Germinal center (tissue), 1 donor: ENCODE results near the gene LIN28B.
"Not testable (repeated sequence)": the region's sequence is repeated elsewhere in the genome, so short reads cannot be mapped to it uniquely, and the experiment has no call there.

Experiments
- DNase-seq: peaks from one replicate; pipeline ENCODE4 v3.0.0; 2012; ENCODE audit warnings: mixed read lengths, low spot score

The LIN28B gene, protein sequence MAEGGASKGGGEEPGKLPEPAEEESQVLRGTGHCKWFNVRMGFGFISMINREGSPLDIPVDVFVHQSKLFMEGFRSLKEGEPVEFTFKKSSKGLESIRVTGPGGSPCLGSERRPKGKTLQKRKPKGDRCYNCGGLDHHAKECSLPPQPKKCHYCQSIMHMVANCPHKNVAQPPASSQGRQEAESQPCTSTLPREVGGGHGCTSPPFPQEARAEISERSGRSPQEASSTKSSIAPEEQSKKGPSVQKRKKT

DNA sequence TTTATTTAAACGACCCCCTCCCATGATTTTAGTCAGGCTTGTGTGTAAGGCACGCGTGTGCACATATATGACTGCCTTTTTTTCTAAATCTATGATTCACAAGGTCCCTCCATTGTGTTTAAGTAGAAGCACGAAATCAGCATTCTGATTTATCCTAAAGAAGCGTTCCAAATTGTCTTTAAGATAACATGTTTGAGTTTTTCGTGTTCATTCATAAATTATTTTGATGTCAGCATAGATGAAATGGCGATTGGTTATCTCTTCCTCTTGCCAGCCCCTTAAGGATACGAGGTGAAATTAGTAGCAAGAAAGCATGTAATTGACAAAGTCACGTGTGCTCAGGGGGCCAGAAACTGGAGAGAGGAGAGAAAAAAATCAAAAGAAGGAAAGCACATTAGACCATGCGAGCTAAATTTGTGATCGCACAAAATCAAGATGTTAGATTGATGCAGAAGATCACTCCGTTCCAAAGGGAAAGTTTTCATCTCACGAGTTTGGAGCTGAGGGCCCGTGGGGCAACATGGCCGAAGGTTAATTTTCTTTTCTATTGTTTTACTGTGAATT, at the start of gene LIN28B:
Gene LIN28B (plus strand): TSS at position 377 of the 564 bp plus-strand sequence. CDS start 144 bp downstream, at position 521.
- DNase-seq = no peak

DNA sequence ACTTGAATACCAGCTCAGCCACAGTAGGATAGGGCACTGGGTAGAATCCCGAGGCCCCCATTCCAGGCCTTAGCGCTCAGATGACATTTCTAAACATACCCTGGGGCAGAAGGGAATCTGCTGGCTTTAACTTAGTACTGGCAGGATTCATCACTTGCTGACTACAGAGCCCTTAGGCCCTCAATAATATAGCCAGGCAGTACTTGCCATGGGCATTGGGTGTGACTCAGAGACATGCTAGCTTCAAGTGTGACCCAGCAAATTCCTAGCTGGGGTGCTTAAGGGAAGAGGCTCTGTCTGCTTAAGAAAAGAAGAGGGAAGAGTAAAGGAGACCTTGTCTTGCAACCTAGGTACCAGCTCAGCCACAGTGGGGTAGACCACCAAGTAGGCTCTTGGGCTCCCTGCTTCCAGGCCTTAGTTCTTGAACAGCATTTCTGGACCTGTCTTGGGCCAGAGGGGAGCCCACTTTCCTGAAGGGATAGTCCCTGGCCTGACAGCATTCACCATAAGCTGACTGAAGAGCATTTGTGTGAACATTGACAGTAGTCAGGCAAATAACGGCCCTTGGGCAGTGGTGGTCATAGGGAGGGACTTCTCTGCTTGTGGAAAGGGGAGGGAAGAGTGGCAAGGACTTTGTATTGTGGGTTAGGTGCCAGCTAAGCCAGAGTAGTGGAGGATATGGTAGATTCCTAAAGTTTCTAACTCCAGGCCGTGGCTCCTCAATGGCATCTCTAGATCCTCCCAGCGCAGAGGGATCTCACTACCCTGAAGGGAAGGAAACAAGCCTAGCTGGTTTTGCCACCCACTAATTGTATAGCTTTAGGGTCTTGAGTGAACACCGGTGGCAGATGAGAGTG, 48.6 kb upstream of the LIN28B start:
- DNase-seq = no peak

DNA sequence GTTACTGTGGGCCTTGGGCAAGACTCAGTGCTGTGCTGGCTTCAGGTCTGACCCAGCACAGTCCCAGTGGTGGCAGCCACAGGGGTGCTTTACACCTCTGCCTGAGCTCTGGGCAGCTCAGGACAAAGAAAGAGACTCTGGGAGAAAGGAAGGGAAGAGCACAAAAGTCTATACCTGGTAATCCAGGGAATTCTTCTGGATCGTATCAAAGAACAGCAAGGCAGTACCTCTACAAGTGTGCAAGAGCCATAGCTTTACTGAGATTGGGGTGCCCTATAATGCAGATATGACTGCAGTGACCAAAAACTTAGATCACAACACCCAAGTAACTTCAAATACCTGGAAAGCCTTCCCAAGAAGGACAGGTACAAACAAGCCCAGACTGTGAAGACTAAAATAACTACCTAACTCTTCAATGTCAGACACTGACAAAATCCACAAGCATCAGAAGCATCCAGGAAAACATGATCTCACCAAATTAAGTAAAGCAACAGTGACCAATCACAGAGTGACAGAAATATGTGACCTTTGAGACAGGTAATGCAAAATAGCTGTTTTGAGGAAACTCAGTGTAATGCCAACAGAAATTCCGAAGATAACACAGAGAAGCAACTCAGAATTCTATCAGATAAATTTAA, 47.9 kb upstream of the LIN28B start:
- no peak for DNase-seq

DNA sequence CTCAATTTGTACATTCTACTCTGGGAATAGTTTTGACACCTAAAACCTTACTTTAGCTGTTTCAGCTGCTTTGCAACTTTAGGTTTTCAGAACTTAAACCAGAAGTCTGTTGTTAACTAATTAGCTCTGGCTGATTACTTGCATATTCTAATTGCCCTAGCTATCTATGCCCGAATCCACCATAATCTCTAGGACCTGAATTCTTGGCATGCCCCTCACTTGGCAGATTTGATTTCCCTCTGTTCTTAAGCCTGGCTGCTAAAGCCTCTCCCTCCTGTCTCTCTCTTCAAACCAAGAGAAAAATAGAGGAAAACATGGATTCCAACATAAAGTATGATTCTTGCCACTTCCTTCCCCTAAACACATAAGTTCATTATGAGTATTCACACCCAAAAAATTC, 35.0 kb upstream of the LIN28B start:
- no peak for DNase-seq

DNA sequence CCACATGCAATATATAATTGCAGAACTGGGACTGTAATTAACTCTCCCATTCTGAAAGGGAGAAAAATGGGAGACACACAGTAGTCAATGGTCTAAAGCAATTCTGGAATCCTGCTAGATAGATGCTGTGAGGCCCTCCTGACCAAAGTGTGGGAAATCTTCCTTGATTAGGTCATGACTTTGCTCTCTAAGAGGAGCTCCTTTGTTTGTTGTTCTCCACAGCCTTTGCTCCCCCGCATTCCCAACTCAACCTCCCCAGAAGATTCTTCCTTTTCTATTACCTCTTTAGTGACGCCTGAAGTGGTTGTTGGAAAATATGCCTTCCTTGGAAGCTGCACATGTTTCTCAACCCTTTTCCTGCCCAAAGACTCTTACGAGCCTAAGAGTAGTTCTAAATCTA, 28.8 kb upstream of the LIN28B start:
- DNase-seq = no peak

DNA sequence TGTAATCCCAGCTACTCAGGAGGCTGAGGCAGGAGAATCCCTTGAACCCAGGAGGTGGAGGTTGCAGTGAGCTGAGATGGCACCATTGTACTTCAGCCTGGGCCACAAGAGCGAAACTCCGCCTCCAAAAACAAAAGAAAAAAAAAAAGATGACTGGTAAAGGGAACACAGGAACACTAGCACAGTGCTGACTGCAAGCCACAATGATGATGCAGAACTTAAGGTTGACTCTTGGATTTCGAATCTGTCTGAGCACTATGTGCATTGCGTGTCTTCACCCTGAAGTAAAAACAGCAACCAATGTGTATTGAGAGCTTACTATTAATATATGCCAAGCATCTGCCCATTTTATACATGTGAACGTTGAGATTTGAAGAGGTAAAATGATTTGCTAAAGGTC, 27.6 kb upstream of the LIN28B start:
- DNase-seq = no peak

DNA sequence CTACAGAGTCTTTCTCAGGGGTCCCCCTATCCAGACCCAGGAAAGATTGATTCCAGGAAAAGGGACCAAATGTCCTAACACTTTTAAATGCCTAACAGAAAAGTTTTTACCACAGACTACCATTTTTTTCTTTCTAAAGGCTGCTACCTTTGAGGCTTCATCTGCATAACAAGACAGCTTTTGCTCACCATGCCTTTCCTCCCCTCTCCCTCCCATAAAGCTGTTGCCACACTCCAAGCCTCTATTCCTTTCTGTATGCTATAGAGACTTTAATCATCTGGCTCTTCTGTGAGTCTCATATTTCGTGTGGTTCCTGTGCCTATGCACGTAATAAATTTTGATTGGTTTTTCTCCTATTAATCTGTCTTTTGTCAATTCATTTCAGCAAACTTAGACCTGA, 26.0 kb upstream of the LIN28B start:
- no peak for DNase-seq

DNA sequence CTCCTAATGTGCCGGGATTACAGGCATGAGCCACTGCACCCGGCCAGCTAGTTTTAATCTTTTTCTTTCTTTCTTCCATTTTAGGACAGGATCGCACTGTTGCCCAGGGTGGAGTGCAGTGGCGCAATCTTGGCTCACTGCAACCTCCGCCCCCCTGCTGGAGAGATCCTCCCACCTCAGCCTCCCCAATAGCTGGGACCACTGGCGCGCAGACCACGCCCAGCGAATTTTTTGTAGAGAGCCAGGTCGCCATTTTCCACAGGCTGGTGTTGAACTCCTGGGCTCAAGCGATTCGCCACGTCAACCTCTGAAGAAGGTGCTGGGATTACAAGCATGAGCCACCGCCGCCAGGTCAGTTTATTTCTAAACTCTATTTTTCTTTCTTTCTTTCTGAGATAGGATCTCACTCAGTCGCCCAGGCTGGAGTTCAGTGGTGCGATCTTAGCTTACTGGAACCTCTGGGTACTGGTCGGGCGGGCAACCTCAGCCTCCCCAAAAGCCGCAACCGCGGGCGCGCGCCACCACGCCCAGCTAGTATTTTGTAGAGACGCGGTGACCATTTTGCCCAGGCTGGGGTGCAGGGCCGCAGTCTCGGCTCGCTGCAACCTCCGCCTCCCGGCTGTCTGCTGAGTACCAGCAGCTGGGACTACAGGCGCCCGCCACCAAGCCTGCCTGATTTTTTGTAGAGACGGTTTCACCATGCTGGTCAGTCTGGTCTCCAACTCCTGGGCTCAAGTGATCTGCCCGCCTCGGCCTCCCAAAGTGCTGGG, 20.0 kb upstream of the LIN28B start:
- DNase-seq = no peak

DNA sequence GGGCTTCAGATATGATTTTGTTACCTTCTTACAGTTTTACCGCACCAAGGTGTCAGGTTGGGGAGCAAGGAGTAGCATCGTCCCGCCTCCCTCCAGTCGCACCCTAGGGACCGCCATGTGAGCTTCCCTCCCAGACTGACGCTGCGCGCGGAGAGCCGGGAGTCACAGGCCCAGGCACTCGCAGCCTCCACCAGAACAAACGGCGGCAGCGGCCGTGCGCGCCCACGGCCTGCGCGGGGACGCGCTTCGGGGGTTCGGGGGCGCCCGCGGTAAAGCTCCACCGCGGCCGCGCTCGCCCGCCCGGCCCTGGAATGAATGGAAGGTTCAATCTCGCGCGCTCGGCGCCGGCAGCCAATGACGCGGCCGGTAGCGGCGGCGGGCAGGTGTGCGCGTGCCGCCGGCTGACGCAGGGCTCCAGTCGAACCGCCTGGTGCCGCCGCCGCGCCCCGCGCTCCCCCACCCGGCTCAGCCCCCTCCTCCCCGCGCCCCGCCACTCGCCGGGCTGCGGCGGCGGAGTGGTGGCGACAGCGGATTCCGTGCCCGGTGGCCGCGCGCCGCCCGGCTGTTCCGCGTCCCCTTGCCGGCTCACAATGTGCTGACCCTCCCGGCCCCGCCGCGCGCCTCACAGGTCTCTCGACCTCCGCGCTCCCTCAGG, 16.5 kb upstream of the LIN28B start:
- no peak for DNase-seq

DNA sequence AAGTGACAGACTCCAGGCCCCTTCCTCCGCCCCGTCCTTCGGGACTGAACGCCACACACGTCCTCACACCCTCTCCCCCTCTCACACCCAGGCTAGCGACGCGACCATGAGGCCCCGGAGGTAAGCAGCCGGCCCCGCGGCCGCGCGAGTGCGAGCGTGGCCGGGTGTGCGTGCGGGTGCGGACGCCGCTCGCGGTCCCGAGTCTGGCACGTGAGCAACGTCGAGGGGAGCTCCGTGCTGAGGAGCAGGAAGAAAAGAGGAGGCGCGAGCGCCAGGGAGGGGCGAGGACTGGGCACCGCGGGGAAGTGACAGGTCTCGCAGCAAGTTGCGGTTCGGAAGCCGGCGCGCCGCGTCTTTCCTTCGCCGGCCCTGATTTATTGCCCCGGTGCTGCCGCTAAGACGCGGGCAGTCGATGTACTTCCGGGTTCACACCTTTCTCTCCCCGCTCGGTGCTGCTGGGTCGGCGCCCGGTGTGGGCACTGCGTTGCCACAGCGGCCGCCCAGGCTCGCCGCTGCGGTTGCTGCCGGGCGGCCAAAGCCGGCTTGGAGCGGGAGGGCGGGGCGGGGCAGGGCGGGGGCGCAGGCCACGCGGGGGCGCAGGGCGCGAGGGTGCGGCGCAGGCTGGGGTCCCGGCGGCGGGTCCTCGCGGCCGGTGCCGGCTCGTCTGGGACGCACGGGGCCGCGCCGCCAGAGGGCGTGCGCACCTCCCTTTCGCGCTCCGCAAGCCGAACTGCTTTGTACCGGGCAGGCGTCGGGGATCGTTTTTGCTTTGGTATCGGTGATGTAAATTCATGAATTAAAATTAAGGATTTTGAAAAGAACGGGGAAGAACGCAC, 15.8 kb upstream of the LIN28B start:
- DNase-seq = peak; percentile 46

DNA sequence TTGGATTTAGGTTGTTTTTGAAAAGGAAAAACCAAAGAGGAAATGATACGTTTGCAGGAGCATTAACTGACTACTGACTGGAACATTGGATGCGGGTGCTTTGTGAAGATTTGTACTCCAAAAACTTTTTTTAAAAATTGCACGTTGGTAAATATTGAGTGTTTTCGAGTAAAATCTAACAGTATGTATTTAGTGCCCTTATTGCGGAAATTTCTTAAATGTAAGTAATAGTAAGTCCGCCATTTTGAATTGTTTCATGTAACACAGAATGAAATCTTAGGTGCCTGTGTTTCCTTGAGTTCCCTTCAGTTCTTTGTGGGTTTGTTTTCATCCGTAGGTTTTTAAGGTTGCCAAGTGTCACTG, 15.2 kb upstream of the LIN28B start:
- DNase-seq = no peak

DNA sequence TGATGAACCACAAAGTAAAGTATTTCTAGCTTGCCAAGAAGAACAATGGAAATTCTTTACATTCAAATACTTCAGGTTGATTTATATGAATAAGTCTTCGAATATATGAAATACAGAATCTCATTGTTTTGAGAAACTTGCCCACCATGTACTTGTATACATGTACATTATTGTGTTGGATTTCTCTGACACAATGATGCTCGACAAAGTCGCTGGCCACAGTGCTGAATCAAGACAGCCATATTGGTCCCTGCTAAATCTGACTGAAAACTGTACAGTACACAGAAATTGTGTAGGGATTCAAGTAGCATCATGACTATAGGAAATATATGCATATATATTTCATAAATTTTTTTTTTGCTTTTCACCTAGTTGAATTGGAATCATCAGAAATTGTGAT, 13.1 kb upstream of the LIN28B start:
- DNase-seq = no peak

DNA sequence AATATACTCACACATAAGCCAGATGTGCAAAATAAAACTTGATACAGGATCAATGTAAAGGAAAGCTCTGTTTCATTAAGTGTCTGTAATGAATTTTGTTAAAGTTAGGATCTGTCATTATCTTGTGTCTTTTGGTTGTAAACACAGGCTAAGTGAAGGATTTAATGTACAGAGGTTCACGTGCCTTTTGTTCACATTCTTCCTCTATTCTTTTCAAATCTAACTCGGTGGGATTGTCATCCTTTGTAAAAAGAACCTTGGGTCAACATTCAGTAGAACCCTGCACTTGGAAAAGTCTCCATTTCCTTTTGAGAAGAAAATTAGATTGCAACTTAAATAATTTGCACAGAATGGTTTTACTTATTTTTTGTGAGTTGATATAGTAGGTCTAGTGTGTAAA, 7.7 kb upstream of the LIN28B start:
- DNase-seq = no peak

DNA sequence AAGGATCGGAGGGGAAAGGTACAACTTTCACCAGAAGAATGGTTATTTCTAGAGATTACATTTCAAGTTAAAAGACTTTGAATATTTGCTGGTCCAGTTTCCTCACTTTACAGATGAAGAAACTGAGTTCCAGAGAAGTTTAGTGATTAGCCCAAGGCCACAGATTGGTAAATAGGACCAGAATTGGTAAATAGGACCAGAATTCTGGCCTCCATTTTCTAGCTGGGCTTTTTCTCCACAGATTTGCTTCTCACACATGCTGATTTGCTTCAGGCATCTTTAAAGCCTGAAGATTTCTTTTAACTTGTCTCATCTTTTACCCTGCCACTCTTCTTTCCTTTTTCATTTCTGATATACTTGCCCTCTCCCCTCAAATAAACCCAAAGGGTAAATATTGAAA, 5.2 kb upstream of the LIN28B start:
- no peak for DNase-seq

DNA sequence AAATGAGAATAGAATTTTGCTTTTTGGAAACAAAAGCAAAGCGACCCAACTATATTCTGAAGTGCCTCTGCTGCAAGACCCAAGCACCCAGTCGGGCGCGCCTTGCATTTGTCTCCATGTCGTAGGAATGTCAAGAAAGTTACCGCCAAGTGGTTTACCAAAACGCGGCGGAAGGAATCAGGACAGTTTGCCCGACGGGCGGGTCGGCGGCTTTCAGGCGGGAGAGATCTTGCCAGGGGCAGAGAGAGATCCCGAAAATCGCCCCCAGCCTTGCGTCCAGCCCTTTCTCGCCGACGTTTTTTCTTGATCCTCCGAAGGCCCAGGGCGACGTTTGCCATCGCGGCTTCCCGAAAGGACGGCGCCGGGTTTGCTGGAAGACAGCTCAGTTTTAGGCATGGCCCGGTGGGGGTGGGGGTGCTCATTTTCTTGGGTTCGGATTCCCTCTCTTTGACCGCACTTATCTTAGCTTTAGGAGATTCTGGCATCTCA, 4.0 kb upstream of the LIN28B start:
- no peak for DNase-seq

DNA sequence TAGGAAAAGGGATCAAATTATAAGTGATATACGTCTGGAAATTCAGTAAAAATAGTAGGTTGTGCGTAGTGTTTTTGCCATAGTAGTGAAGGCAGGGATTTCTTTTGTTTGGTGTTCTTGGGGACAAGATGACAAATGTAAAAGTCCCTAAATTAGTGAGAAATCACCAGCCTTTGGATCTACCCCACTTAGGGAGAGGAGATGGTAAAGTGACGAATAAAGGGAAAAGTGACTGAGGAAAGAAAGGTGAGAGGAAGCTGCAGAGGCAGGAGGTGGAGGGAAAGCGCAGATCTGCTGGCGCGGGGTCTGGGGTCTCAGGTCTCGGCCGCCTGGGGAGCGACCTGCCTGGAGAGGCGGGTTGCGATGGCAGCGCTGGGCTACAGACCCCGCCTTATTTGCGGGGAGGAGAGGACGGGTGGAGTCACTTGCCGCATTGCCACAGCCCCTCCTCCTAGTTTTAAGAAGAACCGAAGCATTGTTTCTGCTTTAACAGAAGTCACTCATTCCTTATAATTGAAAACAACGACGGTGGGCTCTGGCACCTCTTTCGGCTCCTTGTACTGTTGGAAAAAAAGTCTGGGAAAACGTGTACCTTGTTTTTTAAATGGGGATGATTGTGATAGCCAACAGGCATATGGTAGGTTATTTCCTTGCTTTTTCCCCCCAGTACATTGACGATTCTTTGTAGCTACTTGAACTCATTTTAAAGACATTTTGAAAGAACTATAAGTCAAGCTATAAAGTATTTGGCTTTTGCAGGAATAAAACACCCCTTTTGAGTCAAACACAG, 3.3 kb upstream of the LIN28B start:
- not testable (repeated sequence) for DNase-seq

DNA sequence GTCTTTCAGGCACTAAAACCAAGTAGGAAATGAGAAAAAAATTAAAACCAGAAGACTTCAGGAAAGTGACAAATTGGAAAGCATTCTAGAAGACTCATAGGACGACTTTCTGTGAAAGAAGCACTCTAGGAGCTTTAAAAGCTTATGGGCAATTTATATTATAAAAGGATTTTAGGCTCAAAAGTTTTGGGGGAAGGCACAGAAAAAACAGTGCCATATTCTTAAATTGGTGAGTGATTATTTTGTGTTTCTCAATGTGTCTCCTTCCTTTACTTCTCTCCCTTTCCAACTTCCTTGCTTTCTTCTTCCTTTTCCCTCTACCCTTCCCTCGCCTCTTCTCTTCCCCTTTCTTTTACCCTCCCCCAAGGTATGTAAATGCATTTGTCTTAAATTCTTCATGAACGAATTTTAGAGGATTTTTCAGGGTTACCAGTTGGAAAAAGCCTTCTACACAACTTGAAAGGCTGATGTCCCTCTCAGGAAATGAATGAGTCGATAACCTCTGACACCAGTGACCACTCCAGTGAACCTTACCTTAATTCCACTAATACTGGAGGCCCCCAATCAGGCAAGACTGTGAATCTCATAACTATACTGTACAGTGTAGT, 2.6 kb upstream of the LIN28B start:
- DNase-seq = no peak

DNA sequence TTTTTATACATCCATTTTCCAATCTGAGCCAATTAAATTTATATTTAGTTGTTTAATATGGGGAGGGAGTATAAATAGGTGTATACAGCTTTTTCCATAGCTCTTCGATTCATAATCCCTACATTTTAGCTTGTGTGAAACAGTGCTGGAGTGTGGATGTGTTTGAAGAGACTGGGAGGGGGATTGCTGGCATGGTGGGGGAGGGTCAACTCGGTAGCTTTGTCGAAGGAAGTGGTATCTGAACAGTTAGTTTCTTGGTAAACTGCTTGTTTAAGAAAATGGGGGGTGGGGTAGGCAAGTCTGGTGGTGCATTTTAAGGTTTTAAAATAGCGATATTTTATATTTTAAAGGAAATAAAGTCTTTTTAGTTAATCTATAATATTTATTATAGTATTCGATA, 1.4 kb upstream of the LIN28B start:
- no peak for DNase-seq
